H9 (cell line): ENCODE results near the gene TMTC2. TPM values are rescaled to one million over a fixed set of nuclear protein-coding genes. Genes with fewer than 3 reads are reported as not detected.

Experiments
- DNase-seq: peaks from one replicate; pipeline ENCODE4 v3.0.0-alpha.2; 2017
- H2AFZ ChIP-seq: one replicate; pipeline ENCODE4 v1.6.1; 2013; ENCODE audit warnings: mild to moderate bottlenecking, low read length, control low read depth, moderate library complexity
- H2AK5ac ChIP-seq: 2 replicates; pipeline ENCODE4 v1.6.1; 2013; ENCODE audit warnings: low read length, control low read depth, mixed read lengths; ENCODE audit not compliant: insufficient read length
- H2BK120ac ChIP-seq: one replicate; pipeline ENCODE4 v1.6.1; 2013; ENCODE audit warnings: low read depth, mild to moderate bottlenecking, low read length, control low read depth, inconsistent platforms; ENCODE audit not compliant: poor library complexity, severe bottlenecking
- H2BK12ac ChIP-seq: 2 replicates; pipeline ENCODE4 v1.6.1; 2013; ENCODE audit warnings: low read length, control low read depth, mixed read lengths, low read depth; ENCODE audit not compliant: insufficient read length
- H2BK15ac ChIP-seq: 2 replicates; pipeline ENCODE4 v1.6.1; 2013; ENCODE audit warnings: low read depth, low read length, control low read depth
- H2BK20ac ChIP-seq: one replicate; pipeline ENCODE4 v1.6.1; 2013; ENCODE audit warnings: low read depth, mild to moderate bottlenecking, low read length, control low read depth, inconsistent platforms; ENCODE audit not compliant: poor library complexity, severe bottlenecking
- H2BK5ac ChIP-seq: 2 replicates; pipeline ENCODE4 v1.6.1; 2013; ENCODE audit warnings: low read length, control low read depth, mixed read lengths; ENCODE audit not compliant: insufficient read length
- H3K14ac ChIP-seq: 2 replicates; pipeline ENCODE4 v1.6.1; 2013; ENCODE audit warnings: low read length, control low read depth; ENCODE audit not compliant: insufficient read depth
- H3K18ac ChIP-seq: 2 replicates; pipeline ENCODE4 v1.6.1; 2013; ENCODE audit warnings: low read depth, mild to moderate bottlenecking, mixed read lengths, low read length, control low read depth; ENCODE audit not compliant: insufficient read length
- H3K23ac ChIP-seq: 2 replicates; pipeline ENCODE4 v1.6.1; 2013; ENCODE audit warnings: low read length, control low read depth, mixed read lengths, low read depth; ENCODE audit not compliant: insufficient read length
- H3K23me2 ChIP-seq: 2 replicates; pipeline ENCODE4 v1.6.1; 2013; ENCODE audit warnings: low read depth, mild to moderate bottlenecking, mixed read lengths, low read length, control low read depth; ENCODE audit not compliant: insufficient read length, poor library complexity, severe bottlenecking
- H3K27ac ChIP-seq: 2 replicates; pipeline ENCODE4 v1.5.1; 2013; ENCODE audit warnings: low read length, control low read depth, mixed read lengths, low read depth; ENCODE audit not compliant: insufficient read length
- H3K27me3 ChIP-seq: 2 replicates; pipeline ENCODE4 v1.6.1; 2013; ENCODE audit warnings: low read length, control low read depth, inconsistent platforms; ENCODE audit not compliant: insufficient read depth
- H3K4ac ChIP-seq: 2 replicates; pipeline ENCODE4 v1.6.1; 2013; ENCODE audit warnings: low read depth, mild to moderate bottlenecking, control low read depth, inconsistent platforms, low read length, moderate library complexity
- H3K4me1 ChIP-seq: 2 replicates; pipeline ENCODE4 v1.6.1; 2013; ENCODE audit warnings: low read length, control low read depth, inconsistent platforms; ENCODE audit not compliant: insufficient read depth
- H3K4me2 ChIP-seq: 2 replicates; pipeline ENCODE4 v1.6.1; 2013; ENCODE audit warnings: low read length, control low read depth, mixed read lengths; ENCODE audit not compliant: insufficient read length, insufficient read depth
- H3K56ac ChIP-seq: 2 replicates; pipeline ENCODE4 v1.6.1; 2013; ENCODE audit warnings: low read depth, mild to moderate bottlenecking, mixed read lengths, low read length, control low read depth; ENCODE audit not compliant: insufficient read length
- H3K79me1 ChIP-seq: 2 replicates; pipeline ENCODE4 v1.6.1; 2013; ENCODE audit warnings: low read depth, mild to moderate bottlenecking, moderate library complexity, low read length, control low read depth, inconsistent platforms; ENCODE audit not compliant: insufficient read depth, poor library complexity, severe bottlenecking
- H3K79me2 ChIP-seq: 2 replicates; pipeline ENCODE4 v1.6.1; 2013; ENCODE audit warnings: low read length, control low read depth, inconsistent platforms; ENCODE audit not compliant: insufficient read depth
- H3K9ac ChIP-seq: 2 replicates; pipeline ENCODE4 v1.6.1; 2013; ENCODE audit warnings: low read length, control low read depth, mixed read lengths; ENCODE audit not compliant: insufficient read length; ENCODE audit errors: extremely low read depth
- H3K9me3 ChIP-seq: one replicate; pipeline ENCODE4 v1.6.1; 2013; ENCODE audit warnings: low read depth, low read length, inconsistent platforms; ENCODE audit not compliant: control insufficient read depth
- H3T11ph ChIP-seq: one replicate; pipeline ENCODE4 v1.6.1; 2013; ENCODE audit warnings: mild to moderate bottlenecking, low read length, control low read depth, inconsistent platforms
- H4K20me1 ChIP-seq: one replicate; pipeline ENCODE4 v1.6.1; 2013; ENCODE audit not compliant: control insufficient read depth, insufficient read length, insufficient read depth
- H4K5ac ChIP-seq: 2 replicates; pipeline ENCODE4 v1.6.1; 2013; ENCODE audit warnings: low read depth, mild to moderate bottlenecking, mixed read lengths, low read length, control low read depth; ENCODE audit not compliant: insufficient read length
- H4K8ac ChIP-seq: replicated peaks from 2 replicates; pipeline ENCODE4 v1.6.1; 2013; ENCODE audit warnings: low read length, control low read depth, mixed read lengths, low read depth; ENCODE audit not compliant: insufficient read length
- H4K91ac ChIP-seq: 2 replicates; pipeline ENCODE4 v1.6.1; 2013; ENCODE audit warnings: low read depth, mild to moderate bottlenecking, moderate library complexity, mixed read lengths, low read length, control low read depth; ENCODE audit not compliant: insufficient read length
- H3K27ac Mint-ChIP-seq, 3 experiments: 2 replicates in 2 of 3; 3 replicates in 1 of 3; pipeline ENCODE4 v1.8.0; 2020 to 2021; ENCODE audit warnings: mixed read lengths in 3 of 3, mild to moderate bottlenecking in 1 of 3, moderate library complexity in 1 of 3
- H3K27me3 Mint-ChIP-seq: 2 replicates; pipeline ENCODE4 v1.8.0; 2021; ENCODE audit warnings: low read depth, mild to moderate bottlenecking, moderate library complexity, mixed read lengths
- H3K36me3 Mint-ChIP-seq, 3 experiments: 2 replicates in 2 of 3; 3 replicates in 1 of 3; pipeline ENCODE4 v1.8.0; 2020 to 2021; ENCODE audit warnings: low read depth in 3 of 3, mixed read lengths in 3 of 3; ENCODE audit not compliant: insufficient read depth in 1 of 3
- H3K4me1 Mint-ChIP-seq, 2 experiments: 2 replicates each; pipeline ENCODE4 v1.8.0; 2020; ENCODE audit warnings: mixed read lengths in 2 of 2
- H3K4me3 Mint-ChIP-seq, 2 experiments: 2 replicates in 1 of 2; 3 replicates in 1 of 2; pipeline ENCODE4 v1.8.0; 2020 to 2021; ENCODE audit warnings: mild to moderate bottlenecking in 2 of 2, mixed read lengths in 2 of 2, moderate library complexity in 1 of 2
- H3K9me3 Mint-ChIP-seq, 2 experiments: 2 replicates in 1 of 2; 3 replicates in 1 of 2; pipeline ENCODE4 v1.8.0; 2020; ENCODE audit warnings: mild to moderate bottlenecking in 2 of 2, mixed read lengths in 2 of 2, moderate library complexity in 1 of 2
- WGBS: extraction: QIAGEN DNeasy Blood & Tissue Kit; methylation state at CpG from one replicate; pipeline ENCODE4 v1.1.7; 2013; ENCODE audit warnings: missing lambda C conversion rate, low lambda C conversion rate, mixed read lengths; ENCODE audit not compliant: insufficient read length; ENCODE audit errors: extremely low coverage; 5-methylcytosine and 5-hydroxymethylcytosine counted together
- total RNA-seq: library from RNA; stranded (reverse); gene quantifications from 2 replicates; pipeline ENCODE4 v1.2.1, GENCODE V29; 2021
- TF ChIP-seq, protein P1 (sequence below): fragments of 200-600 bp; sonication (generic); conservative IDR thresholded peaks from 3 replicates; pipeline ENCODE4 v1.8.0; 2021; ENCODE audit warnings: antibody characterized with exemption, mild to moderate bottlenecking

Gene TMTC2
- total RNA-seq, 1 experiment from 2014 or later = 3.1 TPM

DNA sequence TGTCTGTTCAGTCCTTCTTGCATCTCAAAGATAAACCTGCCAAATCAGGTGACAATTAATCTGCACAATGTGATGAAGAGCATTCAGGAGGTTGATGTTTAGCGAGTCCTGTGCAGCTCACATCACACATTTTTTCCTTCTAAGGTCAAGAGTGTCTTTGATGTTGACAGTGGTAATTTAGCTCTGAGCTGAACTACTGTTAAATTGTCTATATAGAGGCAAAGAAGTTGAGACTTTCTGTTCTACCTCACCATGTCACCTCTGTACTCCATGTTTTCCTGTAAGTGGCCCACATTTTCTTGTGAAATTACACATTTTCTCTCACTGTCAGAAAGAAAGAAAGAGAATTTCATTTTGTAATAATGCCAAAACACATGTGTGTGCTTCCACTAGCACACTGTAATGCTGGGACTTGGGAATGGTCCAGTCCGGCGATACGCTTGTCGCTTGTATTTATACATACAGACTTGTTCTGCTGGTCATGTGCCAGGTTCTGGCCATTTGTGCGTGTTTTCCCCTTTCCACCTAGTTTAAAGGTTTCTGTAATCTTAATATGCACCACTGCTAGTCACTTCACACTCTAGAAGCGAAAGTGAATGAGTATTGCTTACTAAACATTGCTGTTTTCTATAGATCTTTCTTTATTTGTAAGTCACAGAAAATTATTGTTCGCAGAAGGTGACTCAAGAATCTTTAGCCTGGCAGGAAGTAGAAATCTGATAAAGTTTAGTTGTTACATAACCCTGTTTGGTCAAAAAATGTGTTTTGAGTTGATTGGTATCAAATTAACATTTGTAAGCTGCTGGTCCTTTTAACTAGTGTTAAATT is 328.9 kb downstream of the TMTC2 start:
- no peak overlapping the region for H3K9ac ChIP-seq
- no peak overlapping the region for H2AFZ ChIP-seq
- H2BK20ac ChIP-seq = no peak overlapping the region
- H3K18ac ChIP-seq = no peak overlapping the region
- H3K36me3 Mint-ChIP-seq = peaks cover 6 to 13% (median 6%) of the 10 kb centered on the region in 3 experiments
- H3T11ph ChIP-seq = no peak overlapping the region
- no peak overlapping the region for H3K4me3 Mint-ChIP-seq
- H4K91ac ChIP-seq = no peak overlapping the region
- H3K79me2 ChIP-seq = no peaks in the 10 kb centered on the region
- H3K27me3 Mint-ChIP-seq = no peaks in the 10 kb centered on the region
- peaks cover 9% of the 10 kb centered on the region in 2 experiments for H3K9me3 Mint-ChIP-seq
- peaks cover under 1% of the 10 kb centered on the region for H3K9me3 ChIP-seq
- no peaks in the 10 kb centered on the region for H4K20me1 ChIP-seq
- TF ChIP-seq, protein P1, sequence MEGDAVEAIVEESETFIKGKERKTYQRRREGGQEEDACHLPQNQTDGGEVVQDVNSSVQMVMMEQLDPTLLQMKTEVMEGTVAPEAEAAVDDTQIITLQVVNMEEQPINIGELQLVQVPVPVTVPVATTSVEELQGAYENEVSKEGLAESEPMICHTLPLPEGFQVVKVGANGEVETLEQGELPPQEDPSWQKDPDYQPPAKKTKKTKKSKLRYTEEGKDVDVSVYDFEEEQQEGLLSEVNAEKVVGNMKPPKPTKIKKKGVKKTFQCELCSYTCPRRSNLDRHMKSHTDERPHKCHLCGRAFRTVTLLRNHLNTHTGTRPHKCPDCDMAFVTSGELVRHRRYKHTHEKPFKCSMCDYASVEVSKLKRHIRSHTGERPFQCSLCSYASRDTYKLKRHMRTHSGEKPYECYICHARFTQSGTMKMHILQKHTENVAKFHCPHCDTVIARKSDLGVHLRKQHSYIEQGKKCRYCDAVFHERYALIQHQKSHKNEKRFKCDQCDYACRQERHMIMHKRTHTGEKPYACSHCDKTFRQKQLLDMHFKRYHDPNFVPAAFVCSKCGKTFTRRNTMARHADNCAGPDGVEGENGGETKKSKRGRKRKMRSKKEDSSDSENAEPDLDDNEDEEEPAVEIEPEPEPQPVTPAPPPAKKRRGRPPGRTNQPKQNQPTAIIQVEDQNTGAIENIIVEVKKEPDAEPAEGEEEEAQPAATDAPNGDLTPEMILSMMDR = no peak
- H3K56ac ChIP-seq = no peak overlapping the region
- H3K27ac Mint-ChIP-seq = no peak overlapping the region
- H3K14ac ChIP-seq = no peak overlapping the region
- H2BK15ac ChIP-seq = no peak overlapping the region
- no peak overlapping the region for H2BK12ac ChIP-seq
- no peak overlapping the region for H4K5ac ChIP-seq
- no peak overlapping the region for H3K27ac ChIP-seq
- no peak for DNase-seq
- H3K4me1 Mint-ChIP-seq = peaks cover 5 to 9% of the 10 kb centered on the region in 2 experiments; a peak in 2 of 4 replicates
- no peak overlapping the region for H3K23ac ChIP-seq
- H3K4me1 ChIP-seq = no peaks in the 10 kb centered on the region
- no peak overlapping the region for H2AK5ac ChIP-seq
- no peak overlapping the region for H4K8ac ChIP-seq
- no CpG with 5 or more reads among the region's 8 CpGs for WGBS
- no peak overlapping the region for H3K4ac ChIP-seq
- H2BK5ac ChIP-seq = no peak overlapping the region
- H3K27me3 ChIP-seq = no peaks in the 10 kb centered on the region
- H3K23me2 ChIP-seq = no peaks in the 10 kb centered on the region
- no peak overlapping the region for H2BK120ac ChIP-seq
- no peak overlapping the region for H3K4me2 ChIP-seq
- H3K79me1 ChIP-seq = no peaks in the 10 kb centered on the region
